NCI-H510A (cell line): Measurements from ENCODE around the gene ARID5A.
A peak's percentile ranks its signal among the peaks of the same experiment; 100 is the strongest.

Source experiments
- DNase-seq: peaks from one replicate; lab custom pipeline; 2025; lab: John Stamatoyannopoulos, UW

ARID5A gene

GRCh38 chr2:96507957-96508520, 28.5 kb upstream of the ARID5A start:
- peak; percentile 27 for DNase-seq

GRCh38 chr2:96508521-96509113, 27.9 kb upstream of the ARID5A start:
- no peak for DNase-seq

- peak; percentile 67 for DNase-seq
These were observed 27.3 kb upstream of the ARID5A start for GRCh38 chr2:96509114-96509846.

- DNase-seq: no peak
These were observed 26.7 kb upstream of the ARID5A start for GRCh38 chr2:96509847-96510230.

GRCh38 chr2:96510931-96511595, 25.5 kb upstream of the ARID5A start:
- no peak for DNase-seq

- DNase-seq: no peak
These were observed 24.7 kb upstream of the ARID5A start for GRCh38 chr2:96511851-96512250.

- no peak for DNase-seq
These were observed 24.2 kb upstream of the ARID5A start for GRCh38 chr2:96512341-96512740.

GRCh38 chr2:96514521-96514920, 22.0 kb upstream of the ARID5A start:
- no peak for DNase-seq

- DNase-seq: no peak
These were observed 19.5 kb upstream of the ARID5A start for GRCh38 chr2:96517079-96517478.

GRCh38 chr2:96520231-96520630, 16.3 kb upstream of the ARID5A start:
- no peak for DNase-seq

- DNase-seq: no peak
These were observed 15.9 kb upstream of the ARID5A start for GRCh38 chr2:96520697-96521096.

GRCh38 chr2:96521219-96521618, 15.3 kb upstream of the ARID5A start:
- no peak for DNase-seq

GRCh38 chr2:96522304-96523203, 14.0 kb upstream of the ARID5A start:
- no peak for DNase-seq

GRCh38 chr2:96523659-96524481, 12.7 kb upstream of the ARID5A start:
- DNase-seq: no peak

GRCh38 chr2:96524482-96525210, 11.9 kb upstream of the ARID5A start:
- DNase-seq: no peak

GRCh38 chr2:96525211-96525507, 11.4 kb upstream of the ARID5A start:
- DNase-seq: no peak

- DNase-seq: no peak
These were observed 10.4 kb upstream of the ARID5A start for GRCh38 chr2:96526101-96526591.

GRCh38 chr2:96526615-96527285, 9.8 kb upstream of the ARID5A start:
- no peak for DNase-seq

- no peak for DNase-seq
These were observed 9.1 kb upstream of the ARID5A start for GRCh38 chr2:96527286-96528005.
